HFFc6 (cell line): ENCODE measurements around the gene PAX3. TPM values are rescaled to one million over a fixed set of nuclear protein-coding genes. Genes with fewer than 3 reads are reported as not detected.
A peak's percentile ranks its signal among the peaks of the same experiment; 100 is the strongest.

Experiments used
- DNase-seq: peaks from one replicate; pipeline ENCODE4 v3.0.0-alpha.2; 2018
- H3K27ac Mint-ChIP-seq: 2 replicates; pipeline ENCODE4 v1.8.0; 2020; ENCODE audit warnings: mild to moderate bottlenecking, mixed read lengths
- H3K27me3 Mint-ChIP-seq: 2 replicates; pipeline ENCODE4 v1.8.0; 2021; ENCODE audit warnings: mild to moderate bottlenecking, moderate library complexity, mixed read lengths; ENCODE audit not compliant: insufficient read depth
- H3K36me3 Mint-ChIP-seq: 2 replicates; pipeline ENCODE4 v1.8.0; 2021; ENCODE audit warnings: low read depth, mixed read lengths
- H3K4me1 Mint-ChIP-seq: 2 replicates; pipeline ENCODE4 v1.8.0; 2020; ENCODE audit warnings: low read depth, mixed read lengths
- H3K4me3 Mint-ChIP-seq: 2 replicates; pipeline ENCODE4 v1.8.0; 2020; ENCODE audit warnings: mild to moderate bottlenecking, moderate library complexity, mixed read lengths
- H3K9me3 Mint-ChIP-seq: 2 replicates; pipeline ENCODE4 v1.8.0; 2020; ENCODE audit warnings: mild to moderate bottlenecking, mixed read lengths
- total RNA-seq, 6 experiments: library from RNA; stranded (reverse); fragmentation: NEBNext Ultra II Directional; extraction: Animal tissue kit (Norgen Biotek cat#: 25700); gene quantifications; 2 replicates in 1 of 6; 3 replicates in 5 of 6; pipeline ENCODE4 v1.2.3, GENCODE V29; 2021
- TF ChIP-seq, protein P1 (sequence below): fragments of 200-600 bp; sonication (generic); IDR thresholded peaks from 2 replicates; pipeline ENCODE4 v1.5.0; 2021; ENCODE audit warnings: antibody characterized with exemption, mild to moderate bottlenecking

Gene PAX3
- total RNA-seq, 6 experiments from 2014 or later = 13.2 to 20.7 (median 16.4) TPM

DNA sequence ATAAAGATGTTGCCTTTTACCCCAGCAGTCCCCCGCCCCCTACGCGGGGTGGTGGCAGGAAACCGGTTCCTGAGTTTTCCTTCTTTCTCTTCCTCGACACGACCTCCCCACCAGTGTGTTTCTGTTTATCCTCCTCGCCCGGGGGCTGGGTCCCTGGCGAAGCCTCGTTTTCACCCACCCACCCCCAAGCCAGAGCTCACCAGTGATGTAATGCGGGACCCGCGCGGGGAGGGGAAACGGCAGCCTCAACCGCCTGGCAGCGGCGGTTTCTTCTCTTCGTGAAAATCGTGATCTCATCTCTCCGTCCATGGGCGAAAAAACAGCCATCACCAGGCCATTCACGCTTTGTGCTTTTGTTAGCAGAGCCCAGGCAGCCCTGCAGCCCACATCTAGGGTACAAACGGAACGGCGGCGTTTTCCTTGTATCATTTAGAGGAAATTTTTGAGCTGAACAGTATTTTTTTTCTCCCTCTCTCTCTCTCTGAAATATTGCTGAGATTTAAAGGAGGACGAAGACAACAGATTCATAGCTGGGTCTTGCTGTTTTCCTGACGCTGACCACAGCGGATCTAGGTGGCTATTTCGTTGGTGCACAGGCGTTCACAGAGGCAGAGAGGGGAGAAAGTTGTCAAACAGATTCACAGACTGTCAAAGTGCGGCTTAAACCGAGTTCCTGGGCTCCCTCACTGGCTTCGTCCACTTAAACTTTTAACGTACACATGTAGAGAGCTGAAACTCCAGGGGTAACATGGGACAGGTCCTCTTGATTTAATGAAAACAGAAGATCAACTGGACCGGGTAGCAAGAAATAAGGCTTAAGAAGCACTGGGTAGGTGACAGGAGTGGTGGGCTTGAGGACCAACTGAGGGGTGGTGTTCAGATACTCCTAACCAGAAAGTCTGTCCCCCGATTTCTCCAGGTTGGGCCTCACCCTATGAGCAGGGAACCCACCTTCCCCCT, 21.9 kb upstream of the PAX3 start:
- TF ChIP-seq, protein P1, sequence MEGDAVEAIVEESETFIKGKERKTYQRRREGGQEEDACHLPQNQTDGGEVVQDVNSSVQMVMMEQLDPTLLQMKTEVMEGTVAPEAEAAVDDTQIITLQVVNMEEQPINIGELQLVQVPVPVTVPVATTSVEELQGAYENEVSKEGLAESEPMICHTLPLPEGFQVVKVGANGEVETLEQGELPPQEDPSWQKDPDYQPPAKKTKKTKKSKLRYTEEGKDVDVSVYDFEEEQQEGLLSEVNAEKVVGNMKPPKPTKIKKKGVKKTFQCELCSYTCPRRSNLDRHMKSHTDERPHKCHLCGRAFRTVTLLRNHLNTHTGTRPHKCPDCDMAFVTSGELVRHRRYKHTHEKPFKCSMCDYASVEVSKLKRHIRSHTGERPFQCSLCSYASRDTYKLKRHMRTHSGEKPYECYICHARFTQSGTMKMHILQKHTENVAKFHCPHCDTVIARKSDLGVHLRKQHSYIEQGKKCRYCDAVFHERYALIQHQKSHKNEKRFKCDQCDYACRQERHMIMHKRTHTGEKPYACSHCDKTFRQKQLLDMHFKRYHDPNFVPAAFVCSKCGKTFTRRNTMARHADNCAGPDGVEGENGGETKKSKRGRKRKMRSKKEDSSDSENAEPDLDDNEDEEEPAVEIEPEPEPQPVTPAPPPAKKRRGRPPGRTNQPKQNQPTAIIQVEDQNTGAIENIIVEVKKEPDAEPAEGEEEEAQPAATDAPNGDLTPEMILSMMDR = no peak
- H3K27ac Mint-ChIP-seq = no peak overlapping the region

DNA sequence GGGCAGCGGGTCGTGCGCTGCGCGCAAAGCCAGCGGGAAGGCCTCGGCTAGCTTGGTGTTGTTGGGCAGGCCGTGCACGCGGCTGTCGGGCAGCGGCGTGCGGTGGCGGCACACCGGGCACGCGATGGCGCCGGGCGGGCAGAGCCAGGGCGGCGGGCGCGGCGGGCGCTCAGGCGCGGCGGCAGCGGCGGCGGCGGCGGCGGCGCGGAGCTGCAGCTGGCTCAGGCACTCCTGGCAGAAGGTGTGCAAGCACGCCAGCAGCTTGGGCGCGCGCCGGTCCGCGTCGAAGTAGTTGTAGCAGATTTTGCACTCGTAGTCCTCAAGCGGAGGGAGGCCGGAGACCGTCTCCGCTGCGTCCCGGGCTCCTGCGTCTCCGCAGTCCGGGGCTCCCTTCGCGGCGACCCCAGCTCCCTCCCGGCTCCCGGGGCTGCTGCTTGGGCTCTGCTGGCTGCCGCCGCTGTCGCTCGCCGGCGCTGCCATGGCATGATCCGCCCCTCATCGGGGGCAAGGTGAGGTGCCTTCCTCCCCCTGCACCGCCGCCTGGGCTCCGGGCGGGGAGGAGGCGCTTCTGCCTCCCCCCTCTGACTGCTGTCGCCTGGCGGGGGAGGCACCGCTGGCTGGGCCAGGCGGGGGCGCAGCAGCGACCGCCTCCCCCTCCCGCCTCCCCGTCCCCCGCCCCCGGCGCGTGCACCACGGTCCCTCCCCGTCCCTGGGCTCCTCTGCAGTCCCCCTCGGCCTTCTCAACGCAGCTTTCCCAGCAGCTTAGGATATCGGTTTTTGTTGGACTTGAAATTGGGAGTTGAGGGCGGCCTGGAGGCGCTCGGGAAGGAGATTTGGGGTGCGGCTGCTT, 21.0 kb upstream of the PAX3 start:
- H3K27ac Mint-ChIP-seq = no peak overlapping the region
- no peak for DNase-seq
- peaks cover 14% of the 10 kb centered on the region for H3K4me1 Mint-ChIP-seq
- TF ChIP-seq, protein P1 = no peak; the same call in 1 of the 2 replicates
- H3K9me3 Mint-ChIP-seq = no peaks in the 10 kb centered on the region
- peaks cover 20% of the 10 kb centered on the region for H3K27me3 Mint-ChIP-seq
- no peaks in the 10 kb centered on the region for H3K36me3 Mint-ChIP-seq
- peak overlapping the region; percentile 86 for H3K4me3 Mint-ChIP-seq

More for the DNA sequence above, 21.9 kb upstream of the PAX3 start:
- peaks cover 15% of the 10 kb centered on the region for H3K27me3 Mint-ChIP-seq
- no peak for DNase-seq
- peaks cover 14% of the 10 kb centered on the region for H3K4me1 Mint-ChIP-seq
- H3K36me3 Mint-ChIP-seq = no peaks in the 10 kb centered on the region
- H3K9me3 Mint-ChIP-seq = no peaks in the 10 kb centered on the region
- peak overlapping the region; percentile 86 for H3K4me3 Mint-ChIP-seq

- Mint-ChIP-seq H3K4me3 (peak overlapping the region; percentile 94), H3K9me3 (no peaks in the 10 kb centered on the region), H3K36me3 (no peaks in the 10 kb centered on the region), H3K4me1 (peaks cover 14% of the 10 kb centered on the region), H3K27ac (no peak overlapping the region), H3K27me3 (peaks cover 20% of the 10 kb centered on the region)
- no peak for DNase-seq
- TF ChIP-seq, protein P1 = peak; percentile 52
These were observed 20.2 kb upstream of the PAX3 start for GRCh38 chr2:222318712-222319585.

DNA sequence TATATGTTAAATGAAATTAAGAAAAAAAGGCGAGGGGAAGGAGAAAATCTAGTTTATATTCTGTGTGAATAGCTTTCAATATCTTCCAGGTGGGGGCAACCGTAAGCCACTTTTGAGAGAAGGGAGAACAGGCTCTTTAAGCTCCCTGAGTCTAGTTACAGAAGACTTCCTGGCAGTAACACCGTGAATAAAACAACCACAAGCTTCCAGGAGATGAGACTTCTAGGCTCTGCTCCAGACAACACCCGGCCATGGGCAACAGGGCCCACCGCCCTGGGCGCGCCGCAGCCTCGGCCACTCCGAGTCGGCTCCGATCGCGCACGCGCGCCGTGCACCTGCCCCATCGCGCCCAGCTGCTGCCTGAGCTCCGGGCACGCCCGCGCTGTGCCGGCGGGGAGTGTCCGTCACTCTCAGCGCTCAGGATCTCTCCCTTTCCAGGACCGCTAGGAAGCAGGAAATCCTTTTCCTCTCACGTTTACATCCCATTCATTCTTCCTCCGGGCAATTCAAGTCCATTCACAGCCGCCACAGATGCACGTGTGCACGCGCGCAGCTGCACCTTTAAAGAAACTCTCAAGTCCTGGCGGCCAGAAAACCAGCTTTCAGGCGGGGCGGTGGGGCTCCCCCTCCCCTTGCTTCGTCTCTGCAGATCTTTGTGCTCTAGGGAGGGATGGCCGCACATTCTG, 19.4 kb upstream of the PAX3 start:
- Mint-ChIP-seq H3K4me1 (peaks cover 14% of the 10 kb centered on the region), H3K27me3 (peaks cover 22% of the 10 kb centered on the region), H3K36me3 (no peaks in the 10 kb centered on the region), H3K9me3 (no peaks in the 10 kb centered on the region), H3K4me3 (peak overlapping the region; percentile 94), H3K27ac (no peak overlapping the region)
- peak; percentile 62 for DNase-seq
- TF ChIP-seq, protein P1 = peak; percentile 63
